Activated T-cell treated with anti-CD3 and anti-CD28 coated beads, Interleukin-2, amount 50 U/mL, for 4 hours (primary cell): ENCODE results near the gene C9orf78. TPM values are rescaled to one million over a fixed set of nuclear protein-coding genes. Genes with fewer than 3 reads are reported as not detected.

Experiments
- ATAC-seq, 2 donors: fragments of 200-7000 bp; cut with Tn5 transposase; one replicate each; pipeline ENCODE4 v1.10.0; 2021
- DNase-seq: peaks from one replicate; pipeline ENCODE4 v3.0.0-alpha.2; 2020
- H3K27me3 Mint-ChIP-seq: one replicate; pipeline ENCODE4 v1.8.0; 2021; ENCODE audit warnings: low read depth, mixed read lengths
- H3K36me3 Mint-ChIP-seq: one replicate; pipeline ENCODE4 v1.8.0; 2022; ENCODE audit warnings: mixed read lengths; ENCODE audit not compliant: insufficient read depth
- H3K4me1 Mint-ChIP-seq: one replicate; pipeline ENCODE4 v1.8.0; 2021; ENCODE audit warnings: low read depth, mixed read lengths
- H3K4me3 Mint-ChIP-seq: one replicate; pipeline ENCODE4 v1.8.0; 2021; ENCODE audit warnings: mild to moderate bottlenecking, moderate library complexity, mixed read lengths
- H3K9me3 Mint-ChIP-seq: one replicate; pipeline ENCODE4 v1.8.0; 2021; ENCODE audit warnings: mixed read lengths
- total RNA-seq, 3 donors: library from RNA; stranded (reverse); gene quantifications; one replicate each; pipeline ENCODE4 v1.2.1, GENCODE V29; 2021

The C9orf78 gene, protein sequence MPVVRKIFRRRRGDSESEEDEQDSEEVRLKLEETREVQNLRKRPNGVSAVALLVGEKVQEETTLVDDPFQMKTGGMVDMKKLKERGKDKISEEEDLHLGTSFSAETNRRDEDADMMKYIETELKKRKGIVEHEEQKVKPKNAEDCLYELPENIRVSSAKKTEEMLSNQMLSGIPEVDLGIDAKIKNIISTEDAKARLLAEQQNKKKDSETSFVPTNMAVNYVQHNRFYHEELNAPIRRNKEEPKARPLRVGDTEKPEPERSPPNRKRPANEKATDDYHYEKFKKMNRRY
- total RNA-seq = 10 to 100 TPM; 74.8 to 92.6 (median 76.2) TPM

DNA sequence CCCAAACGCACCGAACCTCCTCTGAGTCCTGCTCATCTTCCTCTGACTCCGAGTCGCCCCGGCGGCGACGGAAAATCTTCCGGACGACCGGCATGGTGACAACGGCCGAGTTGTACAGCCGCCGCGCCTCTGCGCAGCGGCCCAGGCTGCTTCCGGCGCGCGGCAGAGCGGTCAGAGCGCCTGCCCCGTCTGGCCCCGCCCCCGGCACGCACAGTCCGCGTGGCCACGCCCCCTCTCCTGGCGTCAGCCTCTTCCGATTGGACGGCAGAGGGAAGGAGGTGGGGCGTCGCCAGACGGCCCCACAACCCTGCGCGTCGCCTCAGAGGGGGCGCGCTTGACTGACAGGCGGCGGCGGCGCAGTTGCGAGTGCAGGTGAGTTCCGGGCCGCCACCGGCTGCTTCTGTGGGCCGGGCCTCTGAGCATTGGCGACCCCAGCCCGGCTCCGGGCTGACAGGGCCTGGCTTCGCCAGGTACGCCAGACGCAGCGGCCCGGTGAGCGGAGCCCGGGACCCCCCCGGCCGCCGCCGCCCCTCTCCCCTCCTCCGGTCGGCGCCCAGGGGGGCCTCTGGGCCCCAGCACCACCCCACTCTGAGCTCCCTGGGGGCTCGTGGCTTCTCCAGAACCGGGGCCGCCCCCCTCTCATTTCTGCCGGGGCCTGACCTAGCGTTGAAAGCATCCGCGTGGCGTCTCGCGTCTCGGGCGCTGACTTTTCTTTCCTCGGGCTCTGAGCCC, at the start of gene C9orf78, which contains the start of gene USP20:
Gene C9orf78 (minus strand): TSS at position 148 of the 732 bp plus-strand sequence. CDS start 54 bp downstream, at position 94.
Gene USP20 (plus strand): TSS at position 331 of the 732 bp plus-strand sequence. CDS start 17,098 bp downstream, outside the sequence.
- peak; percentile 97 for DNase-seq

DNA sequence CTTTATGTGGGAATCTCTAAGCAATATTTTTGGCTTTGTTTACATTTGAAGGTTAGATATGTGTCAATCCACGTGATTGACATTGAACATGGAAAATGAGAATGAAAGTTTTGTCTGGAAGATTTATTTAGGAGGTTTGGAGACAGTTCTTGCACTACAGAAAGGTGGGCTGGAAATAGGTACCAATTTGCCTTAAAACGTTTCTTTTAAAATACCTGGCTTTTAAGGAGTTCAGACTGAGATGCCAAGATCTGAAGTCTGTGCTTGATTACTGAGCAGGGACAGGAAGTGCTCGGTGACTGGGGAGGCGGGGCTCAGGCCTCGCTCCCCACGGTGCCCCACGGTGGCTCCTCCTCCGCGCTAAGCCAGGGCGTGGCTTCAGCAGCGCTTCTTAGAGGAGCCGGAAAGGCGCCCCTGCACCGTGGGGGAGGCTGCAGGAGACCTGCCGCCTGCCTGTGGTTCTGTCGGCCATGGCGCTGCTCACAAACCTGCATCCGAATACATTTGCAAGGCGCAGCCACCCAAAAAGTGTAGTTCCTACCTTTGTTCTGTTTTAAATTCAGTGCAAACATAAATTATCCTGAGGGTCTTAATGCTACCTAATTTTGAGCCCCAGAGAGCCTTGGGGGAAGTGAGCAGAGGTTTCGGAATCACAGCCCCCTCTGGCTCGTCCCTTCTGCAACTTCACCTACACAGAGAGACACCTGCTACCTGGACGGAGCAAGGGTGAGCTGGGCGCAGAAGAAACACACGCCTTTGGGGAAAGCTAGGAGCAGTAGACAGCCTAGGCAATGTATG, 49.3 kb upstream of the C9orf78 start:
- DNase-seq (peak; percentile 94), ATAC-seq (peak; percentile 58 to 63)
- Mint-ChIP-seq H3K4me1 (peaks cover 55% of the 10 kb centered on the region), H3K36me3 (peaks cover 4% of the 10 kb centered on the region), H3K27me3 (no peaks in the 10 kb centered on the region), H3K4me3 (peak overlapping the region; percentile 81), H3K9me3 (no peaks in the 10 kb centered on the region)

More for the DNA sequence above, at the start of gene C9orf78, which contains the start of gene USP20:
- Mint-ChIP-seq H3K27me3 (no peaks in the 10 kb centered on the region), H3K9me3 (no peaks in the 10 kb centered on the region), H3K4me3 (peak within 1 kb of the TSS; percentile 98), H3K4me1 (peaks cover 58% of the 10 kb centered on the region), H3K36me3 (peaks cover 26% of the 10 kb centered on the region)
- ATAC-seq = peak; percentile 90 to 91

DNA sequence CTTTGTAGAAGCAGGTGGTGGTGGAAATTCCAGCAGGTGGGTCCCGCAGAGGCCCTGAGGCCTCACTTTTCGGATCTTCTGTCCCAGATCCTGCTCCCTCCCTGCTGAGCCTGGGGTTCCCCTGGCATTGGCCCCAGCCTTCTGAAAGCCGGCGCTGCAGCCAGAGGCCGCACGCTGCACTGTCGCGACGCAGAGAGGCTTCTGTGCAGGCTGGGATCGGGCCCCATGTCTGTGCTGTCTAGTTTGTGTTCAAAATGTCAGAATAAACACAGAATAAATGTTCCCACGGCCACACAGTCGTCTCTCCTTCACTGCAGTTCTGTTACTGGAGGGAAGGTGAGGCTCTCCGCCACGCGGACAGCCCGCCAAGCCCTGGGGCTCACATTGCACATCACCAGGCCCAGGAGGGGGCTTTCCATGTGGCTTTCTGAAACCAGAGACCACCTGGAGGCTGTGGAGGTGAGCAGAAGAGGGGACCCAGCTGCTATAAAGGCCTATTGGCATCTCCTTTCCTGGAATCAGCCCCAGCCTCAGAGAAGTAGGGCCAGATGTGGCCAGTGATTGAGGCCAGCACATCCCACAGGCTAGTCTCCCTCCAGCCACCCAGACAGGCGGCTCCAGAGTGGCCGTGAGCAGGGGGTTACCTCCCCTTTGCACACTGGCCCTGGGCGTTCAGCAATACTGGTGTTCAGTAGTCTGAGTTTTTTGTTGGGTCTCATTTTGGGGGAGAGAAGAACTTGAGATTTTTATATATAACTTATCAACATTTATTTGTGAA, 46.7 kb upstream of the C9orf78 start:
- no peak for DNase-seq
- H3K9me3 Mint-ChIP-seq = no peaks in the 10 kb centered on the region
- H3K36me3 Mint-ChIP-seq = peaks cover 7% of the 10 kb centered on the region

DNA sequence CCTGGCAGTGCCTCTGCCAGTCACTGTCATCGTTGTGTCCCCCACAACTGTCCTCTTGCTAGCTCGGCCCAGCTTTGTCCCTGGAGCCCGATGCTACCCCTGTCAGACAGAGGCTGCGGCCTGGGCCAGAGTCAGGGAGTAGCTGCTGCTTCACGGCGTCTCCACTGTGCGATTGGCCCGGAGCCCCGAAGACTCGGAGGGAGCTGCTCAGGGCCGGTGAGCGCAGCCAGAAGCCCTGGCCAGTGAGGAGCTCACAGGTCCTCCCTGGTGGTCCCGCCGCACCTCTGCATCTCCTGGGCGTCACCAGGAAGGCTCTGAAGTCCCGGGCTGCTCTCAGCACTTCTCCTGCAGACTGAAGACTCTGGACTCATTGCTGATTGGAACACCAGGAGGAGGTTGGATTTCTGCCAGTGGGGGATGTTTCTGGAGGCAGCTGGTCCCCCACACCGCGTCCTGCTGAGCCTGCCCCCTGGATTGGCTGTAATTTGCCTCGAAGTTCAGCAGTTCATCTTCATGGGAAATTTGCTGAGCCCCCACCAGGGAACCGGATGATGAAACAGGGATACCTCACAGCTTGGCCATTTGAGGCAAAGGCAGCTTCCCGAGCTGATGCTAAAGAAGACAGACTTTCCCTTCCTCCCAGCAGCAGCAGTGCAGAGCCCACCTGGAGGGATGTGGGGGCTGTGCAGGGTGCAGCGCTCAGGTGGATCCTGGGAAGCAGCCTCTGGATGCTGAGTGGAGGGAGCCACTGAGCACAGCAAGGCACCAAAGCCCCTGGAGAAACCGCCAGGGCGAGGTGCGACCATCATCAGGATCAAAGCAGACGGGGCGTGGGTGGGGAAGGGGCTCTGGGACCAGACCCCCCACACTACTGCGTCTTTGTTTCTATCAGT, 45.8 kb upstream of the C9orf78 start:
- ATAC-seq = no peak
- H3K4me1 Mint-ChIP-seq = peaks cover 27% of the 10 kb centered on the region

More for the DNA sequence above, 46.7 kb upstream of the C9orf78 start:
- no peaks in the 10 kb centered on the region for H3K27me3 Mint-ChIP-seq
- peaks cover 32% of the 10 kb centered on the region for H3K4me1 Mint-ChIP-seq
- ATAC-seq = no peak
- H3K4me3 Mint-ChIP-seq = no peak overlapping the region

DNA sequence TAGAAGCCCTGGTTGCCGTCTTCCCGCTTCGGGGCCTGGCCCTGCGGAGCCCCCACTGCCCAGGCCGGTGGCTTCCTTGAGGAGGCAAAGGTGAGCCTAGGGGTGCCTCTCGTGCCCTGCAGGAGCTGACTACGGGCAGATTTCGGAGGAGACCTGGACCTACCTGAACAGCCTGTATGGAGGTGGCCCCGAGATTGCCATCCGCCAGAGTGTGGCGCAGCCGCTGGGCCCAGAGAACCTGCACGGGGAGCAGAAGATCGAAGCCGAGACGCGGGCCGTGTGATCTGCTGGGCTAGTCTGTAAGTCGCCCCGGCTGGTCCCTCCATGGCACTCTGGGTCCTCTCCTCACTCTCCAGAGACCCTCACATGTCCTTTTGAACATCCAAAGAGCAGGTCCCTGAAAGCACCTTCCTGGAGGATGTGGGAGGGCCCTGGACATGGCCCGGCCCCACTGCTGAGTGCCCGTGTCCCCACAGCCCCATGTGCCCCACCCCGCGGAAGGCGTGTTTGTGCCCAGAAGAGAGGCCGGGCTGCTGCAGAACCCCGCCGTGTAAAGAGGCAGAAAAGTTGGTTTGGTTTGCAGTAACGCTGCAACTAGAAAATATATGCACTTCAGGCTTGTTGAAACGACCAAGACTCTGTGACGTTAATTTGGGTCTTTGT, 45.0 kb upstream of the C9orf78 start:
- H3K27me3 Mint-ChIP-seq = no peaks in the 10 kb centered on the region
- no peaks in the 10 kb centered on the region for H3K9me3 Mint-ChIP-seq
- DNase-seq (no peak), ATAC-seq (no peak)
- H3K4me3 Mint-ChIP-seq = no peak overlapping the region
- H3K4me1 Mint-ChIP-seq = peaks cover 20% of the 10 kb centered on the region
- peaks cover 7% of the 10 kb centered on the region for H3K36me3 Mint-ChIP-seq

More for the DNA sequence above, 45.8 kb upstream of the C9orf78 start:
- H3K36me3 Mint-ChIP-seq = peaks cover 7% of the 10 kb centered on the region
- no peaks in the 10 kb centered on the region for H3K27me3 Mint-ChIP-seq
- no peak for DNase-seq
- no peak overlapping the region for H3K4me3 Mint-ChIP-seq
- H3K9me3 Mint-ChIP-seq = no peaks in the 10 kb centered on the region

DNA sequence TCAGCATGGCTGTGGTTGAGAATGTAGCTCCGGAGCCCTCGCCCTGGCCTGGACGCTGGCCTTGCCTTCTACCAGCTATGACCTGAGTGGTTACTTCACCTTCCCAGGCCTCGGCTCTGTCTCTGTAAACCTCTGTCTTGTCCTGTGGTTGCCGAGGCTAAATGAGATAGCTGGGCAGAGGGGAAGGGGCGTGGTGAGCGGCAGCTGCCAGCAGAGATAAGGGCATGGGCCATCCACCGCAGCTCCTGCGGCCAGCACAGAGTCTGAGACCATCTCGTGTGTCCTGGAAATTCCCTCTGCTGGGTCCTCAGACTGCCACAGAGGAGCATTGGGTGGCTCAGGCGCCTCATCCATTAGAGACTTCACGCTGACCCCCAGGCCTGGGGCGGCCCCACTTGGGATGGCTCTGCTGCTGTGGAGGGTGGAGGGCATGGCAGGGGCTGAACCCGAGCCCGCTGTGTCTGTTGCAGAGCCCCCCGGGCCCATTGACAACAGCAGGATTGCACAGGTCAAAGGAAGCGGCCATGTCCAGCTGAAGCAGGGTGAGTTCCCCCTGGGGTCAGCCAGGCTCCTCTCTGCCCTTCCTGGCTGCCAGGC, 44.1 kb upstream of the C9orf78 start:
- DNase-seq = no peak

DNA sequence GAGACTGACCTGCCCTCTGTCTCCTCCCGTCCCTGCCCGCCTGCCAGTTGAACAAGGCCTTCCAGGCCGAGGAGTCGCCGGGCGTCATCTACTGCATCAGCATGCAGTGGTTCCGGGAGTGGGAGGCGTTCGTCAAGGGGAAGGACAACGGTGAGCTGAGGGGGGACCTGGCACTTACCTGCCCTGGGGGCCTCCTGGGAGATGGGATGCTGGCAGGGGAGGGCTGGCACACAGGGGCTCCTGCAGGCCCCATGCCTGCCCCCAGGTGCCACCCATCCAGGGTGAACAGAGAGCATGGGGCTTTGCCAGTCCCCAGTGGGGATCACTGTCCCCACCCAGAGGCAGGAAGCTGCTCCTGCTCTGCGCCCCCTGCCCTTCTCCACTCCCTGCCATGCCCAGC, 43.2 kb upstream of the C9orf78 start:
- DNase-seq (no peak), ATAC-seq (no peak)
- no peak overlapping the region for H3K4me3 Mint-ChIP-seq
- H3K4me1 Mint-ChIP-seq = peaks cover 8% of the 10 kb centered on the region
- H3K36me3 Mint-ChIP-seq = peaks cover 18% of the 10 kb centered on the region
- no peaks in the 10 kb centered on the region for H3K9me3 Mint-ChIP-seq
- H3K27me3 Mint-ChIP-seq = no peaks in the 10 kb centered on the region

More for the DNA sequence above, 44.1 kb upstream of the C9orf78 start:
- Mint-ChIP-seq H3K27me3 (no peaks in the 10 kb centered on the region), H3K9me3 (no peaks in the 10 kb centered on the region), H3K4me3 (no peak overlapping the region), H3K4me1 (peaks cover 14% of the 10 kb centered on the region), H3K36me3 (peaks cover 13% of the 10 kb centered on the region)
- peak in 1 of 2 donors; percentile 9 for ATAC-seq

DNA sequence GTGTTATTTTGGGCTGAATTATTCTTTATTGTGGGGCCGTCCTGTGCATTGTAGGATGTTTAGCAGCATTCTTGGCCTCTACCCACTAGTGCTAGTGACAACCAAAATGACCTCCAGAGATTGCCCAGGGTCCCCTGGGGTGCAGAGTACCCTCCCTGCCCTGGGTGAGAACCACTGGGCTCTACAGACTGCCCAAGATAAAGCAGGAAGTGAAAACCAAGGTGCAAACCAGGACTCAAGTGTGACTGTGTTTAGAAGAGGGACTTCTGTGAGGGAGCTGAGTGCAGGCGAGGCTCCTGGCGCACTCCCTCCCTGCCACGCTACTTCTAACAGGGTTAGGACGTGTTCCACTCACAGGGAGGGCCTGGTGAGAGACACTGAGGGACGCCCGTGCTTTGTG, 41.7 kb upstream of the C9orf78 start:
- H3K9me3 Mint-ChIP-seq = no peaks in the 10 kb centered on the region
- no peak overlapping the region for H3K4me3 Mint-ChIP-seq
- peaks cover 16% of the 10 kb centered on the region for H3K36me3 Mint-ChIP-seq
- ATAC-seq (no peak), DNase-seq (no peak)
- no peaks in the 10 kb centered on the region for H3K27me3 Mint-ChIP-seq
- H3K4me1 Mint-ChIP-seq = peaks cover 13% of the 10 kb centered on the region

DNA sequence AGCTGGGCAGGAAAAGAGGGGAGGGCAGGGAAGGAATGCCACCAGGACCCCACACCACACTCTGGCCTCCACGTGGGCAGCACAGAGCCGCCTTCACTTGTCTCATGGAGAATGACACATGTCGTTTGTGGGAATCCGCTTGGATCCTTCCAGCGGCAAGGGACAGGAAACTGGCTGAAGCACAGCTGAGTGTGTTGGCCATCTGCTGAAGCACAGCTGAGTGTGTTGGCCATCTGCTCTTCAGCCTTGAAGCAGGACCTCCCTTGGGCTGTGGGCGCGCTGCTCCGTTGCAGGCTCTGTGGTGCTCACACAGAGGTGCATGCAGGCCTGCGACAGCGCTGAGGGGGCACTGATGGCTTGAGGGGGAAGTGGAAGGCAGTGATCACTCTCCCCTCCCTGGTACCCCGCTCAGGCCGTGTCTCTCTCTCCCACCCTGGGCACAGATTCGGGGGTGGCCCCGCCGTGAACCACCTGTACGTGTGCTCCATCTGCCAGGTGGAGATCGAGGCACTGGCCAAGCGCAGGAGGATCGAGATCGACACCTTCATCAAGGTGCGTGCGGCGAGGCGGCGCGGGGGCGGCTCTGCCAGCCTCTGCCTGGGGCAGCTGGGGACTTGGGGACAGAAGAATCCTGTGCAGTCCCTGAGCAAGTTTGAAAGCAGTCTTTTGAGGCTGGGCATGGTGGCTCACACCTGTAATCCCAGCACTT, 40.8 kb upstream of the C9orf78 start:
- ATAC-seq (no peak), DNase-seq (no peak)
- H3K36me3 Mint-ChIP-seq = peaks cover 18% of the 10 kb centered on the region
- no peak overlapping the region for H3K4me3 Mint-ChIP-seq
- H3K9me3 Mint-ChIP-seq = no peaks in the 10 kb centered on the region
- H3K4me1 Mint-ChIP-seq = peaks cover 20% of the 10 kb centered on the region
- H3K27me3 Mint-ChIP-seq = no peaks in the 10 kb centered on the region

DNA sequence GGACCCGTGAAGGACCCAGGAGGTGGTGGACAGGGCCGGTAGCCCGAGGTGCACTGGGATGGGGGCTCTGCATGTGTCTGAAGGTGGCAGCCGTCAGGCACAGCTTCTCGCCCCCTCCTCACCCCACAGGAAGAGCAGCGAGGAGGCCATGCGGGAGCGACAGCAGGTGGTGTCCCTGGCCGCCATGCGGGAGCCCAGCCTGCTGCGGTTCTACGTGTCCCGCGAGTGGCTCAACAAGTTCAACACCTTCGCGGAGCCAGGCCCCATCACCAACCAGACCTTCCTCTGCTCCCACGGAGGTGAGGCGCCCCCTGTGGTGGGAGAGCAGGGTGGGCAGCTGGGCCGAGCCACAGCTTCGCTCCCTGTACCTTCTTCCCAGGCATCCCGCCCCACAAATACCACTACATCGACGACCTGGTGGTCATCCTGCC, 40.1 kb upstream of the C9orf78 start:
- no peaks in the 10 kb centered on the region for H3K9me3 Mint-ChIP-seq
- peak in 1 of 2 donors; percentile 18 for ATAC-seq
- H3K27me3 Mint-ChIP-seq = no peaks in the 10 kb centered on the region
- DNase-seq = no peak
- no peak overlapping the region for H3K4me3 Mint-ChIP-seq
- peaks cover 26% of the 10 kb centered on the region for H3K4me1 Mint-ChIP-seq
- H3K36me3 Mint-ChIP-seq = peaks cover 20% of the 10 kb centered on the region

DNA sequence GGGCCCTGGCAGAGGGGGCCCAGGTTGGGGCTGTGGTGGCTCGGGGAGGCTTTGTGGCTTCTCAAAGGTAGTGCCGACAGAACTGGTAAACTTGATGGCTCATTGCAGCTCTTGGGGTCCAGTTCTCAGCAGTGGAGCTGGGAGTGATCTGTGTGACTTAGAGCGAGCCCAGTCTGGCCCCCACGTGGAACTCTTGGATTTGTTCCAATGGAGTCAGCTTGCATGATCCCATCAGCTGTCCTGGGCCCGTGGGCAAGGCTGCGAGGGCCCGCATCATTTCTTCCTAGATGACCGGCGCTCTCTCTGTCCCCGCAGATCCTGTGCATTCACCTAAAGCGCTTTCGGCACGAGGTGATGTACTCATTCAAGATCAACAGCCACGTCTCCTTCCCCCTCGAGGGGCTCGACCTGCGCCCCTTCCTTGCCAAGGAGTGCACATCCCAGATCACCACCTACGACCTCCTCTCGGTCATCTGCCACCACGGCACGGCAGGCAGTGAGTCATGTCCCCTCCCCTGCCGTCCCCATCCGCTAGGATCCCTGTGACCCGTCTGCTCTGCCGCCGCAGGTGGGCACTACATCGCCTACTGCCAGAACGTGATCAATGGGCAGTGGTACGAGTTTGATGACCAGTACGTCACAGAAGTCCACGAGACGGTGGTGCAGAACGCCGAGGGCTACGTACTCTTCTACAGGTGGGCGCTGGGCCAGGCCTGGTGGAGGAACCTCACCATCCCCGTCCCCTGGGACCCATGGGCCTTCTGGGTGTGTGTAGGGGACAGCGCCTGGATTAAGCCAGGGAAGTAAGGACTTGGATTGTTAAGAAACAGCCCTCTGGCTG, 39.4 kb upstream of the C9orf78 start:
- Mint-ChIP-seq H3K4me3 (no peak overlapping the region), H3K36me3 (peaks cover 24% of the 10 kb centered on the region), H3K9me3 (no peaks in the 10 kb centered on the region), H3K27me3 (no peaks in the 10 kb centered on the region), H3K4me1 (peaks cover 33% of the 10 kb centered on the region)
- ATAC-seq (no peak), DNase-seq (no peak)
